Fibroblast of the aortic adventitia (primary cell): Measurements from ENCODE around the gene PPP6R2. TPM values are rescaled to one million over a fixed set of nuclear protein-coding genes. Genes with fewer than 3 reads are reported as not detected.

Source experiments
- DNase-seq: peaks from one replicate; pipeline ENCODE4 v3.0.0-alpha.2; 2010; ENCODE audit warnings: low read depth
- H3K4me3 ChIP-seq: 2 replicates; pipeline ENCODE4 v1.5.1; 2011; ENCODE audit warnings: low read depth, mild to moderate bottlenecking, control low read depth, low read length, moderate library complexity
- total RNA-seq: library from RNA; depleted of rRNA; stranded (reverse); fragments of >200 nt; gene quantifications from 2 replicates; pipeline ENCODE4 v1.2.3, GENCODE V29; 2012; ENCODE audit warnings: low replicate concordance
- TF ChIP-seq, protein P1 (sequence below): IDR thresholded peaks from 2 replicates; pipeline ENCODE4 v1.5.1; 2011; ENCODE audit warnings: mild to moderate bottlenecking, low read length, control low read depth, inconsistent platforms; ENCODE audit not compliant: insufficient read depth

The PPP6R2 gene, protein sequence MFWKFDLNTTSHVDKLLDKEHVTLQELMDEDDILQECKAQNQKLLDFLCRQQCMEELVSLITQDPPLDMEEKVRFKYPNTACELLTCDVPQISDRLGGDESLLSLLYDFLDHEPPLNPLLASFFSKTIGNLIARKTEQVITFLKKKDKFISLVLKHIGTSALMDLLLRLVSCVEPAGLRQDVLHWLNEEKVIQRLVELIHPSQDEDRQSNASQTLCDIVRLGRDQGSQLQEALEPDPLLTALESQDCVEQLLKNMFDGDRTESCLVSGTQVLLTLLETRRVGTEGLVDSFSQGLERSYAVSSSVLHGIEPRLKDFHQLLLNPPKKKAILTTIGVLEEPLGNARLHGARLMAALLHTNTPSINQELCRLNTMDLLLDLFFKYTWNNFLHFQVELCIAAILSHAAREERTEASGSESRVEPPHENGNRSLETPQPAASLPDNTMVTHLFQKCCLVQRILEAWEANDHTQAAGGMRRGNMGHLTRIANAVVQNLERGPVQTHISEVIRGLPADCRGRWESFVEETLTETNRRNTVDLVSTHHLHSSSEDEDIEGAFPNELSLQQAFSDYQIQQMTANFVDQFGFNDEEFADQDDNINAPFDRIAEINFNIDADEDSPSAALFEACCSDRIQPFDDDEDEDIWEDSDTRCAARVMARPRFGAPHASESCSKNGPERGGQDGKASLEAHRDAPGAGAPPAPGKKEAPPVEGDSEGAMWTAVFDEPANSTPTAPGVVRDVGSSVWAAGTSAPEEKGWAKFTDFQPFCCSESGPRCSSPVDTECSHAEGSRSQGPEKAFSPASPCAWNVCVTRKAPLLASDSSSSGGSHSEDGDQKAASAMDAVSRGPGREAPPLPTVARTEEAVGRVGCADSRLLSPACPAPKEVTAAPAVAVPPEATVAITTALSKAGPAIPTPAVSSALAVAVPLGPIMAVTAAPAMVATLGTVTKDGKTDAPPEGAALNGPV
- total RNA-seq, result 38.5 and 62.6 TPM in 2 replicates

DNA sequence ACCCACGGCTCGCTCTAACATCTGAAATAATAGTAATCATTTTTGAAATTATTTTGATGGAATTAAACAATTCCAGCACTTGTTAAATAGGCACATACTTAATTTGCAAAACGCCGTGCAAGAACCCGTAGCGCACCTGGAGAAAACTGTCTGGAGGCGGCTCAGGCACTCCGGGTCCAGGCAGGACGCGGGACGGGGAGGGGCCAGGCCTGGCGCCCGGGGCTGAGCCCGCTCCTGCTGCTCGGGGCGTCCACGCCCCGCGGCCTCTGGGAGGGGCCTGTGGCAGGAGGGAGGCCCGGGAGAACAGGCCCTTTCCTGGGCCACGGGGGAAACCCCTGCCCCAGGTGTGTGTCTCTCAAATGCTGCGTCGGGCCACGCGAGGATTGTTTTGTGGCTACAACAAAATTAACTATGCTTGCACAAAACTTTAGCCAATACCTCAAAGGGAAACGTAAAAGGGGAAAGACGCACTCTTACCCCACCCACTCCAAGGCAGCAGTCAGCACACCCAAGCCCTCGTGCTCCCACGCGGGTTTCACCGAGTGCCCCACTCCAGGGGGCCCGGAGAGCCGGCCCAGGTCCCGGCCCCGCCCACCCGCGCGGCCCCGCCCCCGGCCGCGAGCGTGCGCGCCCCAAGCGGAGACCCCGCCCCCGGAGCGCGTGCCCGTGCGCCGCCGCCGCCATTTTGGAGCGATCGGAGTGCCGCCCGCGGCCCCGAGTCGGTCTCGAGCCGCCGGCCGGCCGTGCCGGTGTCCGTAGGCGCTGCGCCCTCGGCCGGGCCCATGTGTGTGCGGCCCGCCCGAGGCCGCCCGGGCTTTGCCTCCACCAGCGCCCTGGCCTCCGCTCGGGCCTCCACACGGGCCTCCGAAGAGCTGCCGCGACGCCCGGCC is at the start of gene PPP6R2:
PPP6R2 (plus strand) TSS at position 677 of the 890 bp plus-strand sequence. CDS start 50,582 bp downstream, outside the sequence.
- peak within 1 kb of the TSS; percentile 77 for H3K4me3 ChIP-seq
- TF ChIP-seq, protein P1, sequence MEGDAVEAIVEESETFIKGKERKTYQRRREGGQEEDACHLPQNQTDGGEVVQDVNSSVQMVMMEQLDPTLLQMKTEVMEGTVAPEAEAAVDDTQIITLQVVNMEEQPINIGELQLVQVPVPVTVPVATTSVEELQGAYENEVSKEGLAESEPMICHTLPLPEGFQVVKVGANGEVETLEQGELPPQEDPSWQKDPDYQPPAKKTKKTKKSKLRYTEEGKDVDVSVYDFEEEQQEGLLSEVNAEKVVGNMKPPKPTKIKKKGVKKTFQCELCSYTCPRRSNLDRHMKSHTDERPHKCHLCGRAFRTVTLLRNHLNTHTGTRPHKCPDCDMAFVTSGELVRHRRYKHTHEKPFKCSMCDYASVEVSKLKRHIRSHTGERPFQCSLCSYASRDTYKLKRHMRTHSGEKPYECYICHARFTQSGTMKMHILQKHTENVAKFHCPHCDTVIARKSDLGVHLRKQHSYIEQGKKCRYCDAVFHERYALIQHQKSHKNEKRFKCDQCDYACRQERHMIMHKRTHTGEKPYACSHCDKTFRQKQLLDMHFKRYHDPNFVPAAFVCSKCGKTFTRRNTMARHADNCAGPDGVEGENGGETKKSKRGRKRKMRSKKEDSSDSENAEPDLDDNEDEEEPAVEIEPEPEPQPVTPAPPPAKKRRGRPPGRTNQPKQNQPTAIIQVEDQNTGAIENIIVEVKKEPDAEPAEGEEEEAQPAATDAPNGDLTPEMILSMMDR, result no peak
- peak; percentile 47 for DNase-seq

DNA sequence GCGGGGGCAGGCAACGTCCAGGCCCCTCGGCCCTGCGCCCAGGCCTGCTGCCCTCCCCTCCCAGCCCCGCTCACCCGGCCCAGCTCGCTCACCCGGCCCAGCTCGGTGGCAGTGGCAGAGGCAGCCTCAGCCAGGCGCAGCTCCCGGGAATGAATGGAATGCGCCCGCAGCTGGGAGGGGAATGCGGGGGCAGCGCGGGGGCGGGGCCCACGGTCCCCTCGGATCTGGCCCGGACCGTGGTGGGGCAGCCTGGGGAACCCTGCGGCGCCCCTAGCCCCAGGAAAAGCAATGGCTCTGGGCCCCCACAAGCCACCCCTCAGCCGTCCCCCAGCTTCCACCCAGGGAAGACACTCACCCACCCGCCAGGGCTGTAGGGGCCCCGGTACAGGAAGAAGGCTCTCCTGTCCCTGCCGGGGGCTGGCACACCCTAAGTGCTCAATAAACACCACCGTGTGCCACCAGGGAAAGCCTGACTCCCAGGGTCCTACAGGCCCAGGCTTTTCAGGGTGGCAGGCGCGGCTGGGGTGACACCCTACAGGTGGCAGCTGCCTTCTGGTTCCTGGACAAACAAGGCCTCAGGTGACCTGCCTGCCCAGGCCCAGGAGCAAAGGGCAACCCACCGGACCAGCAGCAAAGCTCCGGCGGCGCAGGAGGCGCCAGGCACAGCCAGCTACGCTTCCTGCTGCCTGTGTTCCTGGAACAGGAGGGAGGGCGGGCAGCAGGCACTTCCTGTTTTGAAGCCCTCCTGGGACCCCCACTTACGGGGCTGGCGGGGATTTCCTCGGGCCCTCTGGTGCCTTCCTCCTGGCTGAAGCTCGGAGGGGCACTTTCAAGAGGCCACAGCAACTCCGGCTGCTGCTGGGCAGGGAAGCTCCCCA is 49.4 kb upstream of the PPP6R2 start:
- peak; percentile 67 for DNase-seq

DNA sequence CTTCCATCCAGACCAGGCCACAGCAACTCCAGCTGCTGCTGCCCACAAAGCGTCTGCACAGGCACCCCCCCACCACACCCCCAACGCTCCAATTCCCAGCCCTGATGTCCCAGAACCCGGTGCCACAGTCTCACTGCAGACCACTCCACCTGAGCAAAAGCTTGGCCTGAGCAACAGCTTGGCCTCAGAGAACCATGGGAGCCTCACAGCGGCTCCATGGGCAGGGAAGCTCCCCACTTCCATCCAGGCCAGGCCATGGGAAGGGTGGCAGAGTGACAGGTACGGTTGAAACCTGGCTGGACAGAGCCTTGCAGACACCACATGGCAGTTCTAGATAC is 48.8 kb upstream of the PPP6R2 start:
- no peak for DNase-seq
- TF ChIP-seq, protein P1, result no peak
- no peak overlapping the region for H3K4me3 ChIP-seq

More for the DNA sequence above, 49.4 kb upstream of the PPP6R2 start:
- no peak overlapping the region for H3K4me3 ChIP-seq
- TF ChIP-seq, protein P1, result no peak

DNA sequence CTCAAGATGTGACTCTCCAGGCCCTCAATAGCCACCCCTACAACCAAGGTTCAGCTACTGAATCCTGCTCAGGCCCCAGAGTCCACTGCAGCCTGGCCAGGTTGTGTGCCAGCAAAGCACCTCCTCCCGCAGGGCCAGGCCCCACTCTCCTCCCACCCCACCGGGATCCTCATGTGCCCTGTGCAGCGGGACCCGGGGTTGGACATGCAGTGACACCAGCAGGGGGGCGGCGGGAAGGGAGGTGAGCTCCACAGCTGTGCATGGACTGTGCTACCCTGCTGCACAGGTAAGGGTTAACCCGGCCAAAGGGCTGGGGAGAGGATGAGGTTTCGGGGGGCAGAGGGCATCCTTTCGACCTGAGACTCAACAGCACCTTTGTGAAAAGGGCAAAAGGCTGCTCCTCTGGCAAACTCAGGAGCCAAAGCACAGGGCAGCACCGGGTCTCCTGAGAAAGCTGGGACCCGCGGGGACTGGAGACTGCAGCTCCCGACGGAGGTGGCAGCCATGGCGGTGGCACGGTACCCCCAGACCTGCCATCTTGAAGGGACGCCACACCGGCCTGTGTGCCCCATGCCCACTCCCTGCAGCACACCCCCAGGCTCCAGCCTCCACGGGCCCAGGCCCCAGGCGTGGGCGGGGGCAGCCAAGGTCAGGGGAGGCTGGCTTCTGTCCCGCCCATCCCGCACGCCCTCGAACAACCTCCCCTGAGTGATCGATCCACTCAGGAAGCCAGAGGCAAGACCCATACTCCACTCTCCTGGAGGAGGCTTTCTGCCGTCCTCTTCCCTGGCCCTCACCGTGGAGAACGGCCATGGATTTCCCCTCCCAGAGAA is 46.3 kb upstream of the PPP6R2 start:
- H3K4me3 ChIP-seq, result no peak overlapping the region
- TF ChIP-seq, protein P1, result no peak
- DNase-seq, result no peak

DNA sequence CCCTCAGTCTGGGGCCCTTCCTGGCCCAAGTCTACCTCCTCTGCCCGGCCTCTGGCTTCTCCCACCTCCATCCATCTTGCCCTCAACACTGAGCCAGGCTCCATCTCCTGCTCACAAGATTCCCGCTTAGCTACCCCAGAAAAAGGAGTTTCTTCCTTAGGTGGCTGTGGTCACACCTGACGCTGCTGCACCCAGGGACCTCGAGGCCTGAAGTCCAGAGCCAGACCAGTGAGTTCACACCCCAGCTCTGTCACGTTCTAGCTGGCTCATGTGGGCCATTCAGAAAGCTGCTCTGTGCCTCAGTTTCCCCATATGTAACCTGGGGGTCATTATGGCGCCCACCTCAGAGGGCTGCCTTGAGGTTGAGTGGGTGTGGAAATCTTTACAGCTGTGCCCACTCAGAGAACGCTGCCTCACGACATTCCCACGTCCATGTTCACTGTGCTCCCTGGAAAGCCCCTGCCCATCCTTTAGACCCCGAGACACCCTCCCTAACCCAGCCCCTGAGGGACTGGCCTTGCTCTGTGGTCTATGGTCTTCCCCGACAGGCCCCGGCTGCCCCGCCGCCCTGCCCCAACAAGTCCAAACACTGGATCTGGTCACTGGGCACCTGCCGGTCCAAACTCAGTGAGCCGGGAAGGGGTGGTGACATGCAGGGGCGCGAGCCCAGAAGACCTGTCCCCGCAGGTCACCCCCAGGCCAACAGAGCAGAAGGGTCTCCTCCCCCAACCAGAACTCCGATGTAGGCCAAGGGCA is 45.4 kb upstream of the PPP6R2 start:
- TF ChIP-seq, protein P1, result no peak
- H3K4me3 ChIP-seq, result no peak overlapping the region
- no peak for DNase-seq
